ENCODE results near the gene KLK6. TPM values are rescaled to one million over a fixed set of nuclear protein-coding genes. Genes with fewer than 3 reads are reported as not detected.

The KLK6 gene
- total RNA-seq, 3 donors from 2014 or later = 0.98 to 14.8 TPM; not detected in 1

- peaks cover 0 to 6% of the 10 kb centered on the region in 2 donors for H3K27me3 ChIP-seq
- DNase-seq (ENCODE audit: low spot score in 2 of 2) = no peak
- no peaks in the 10 kb centered on the region for H3K4me1 ChIP-seq
- TF ChIP-seq CTCF (IDR thresholded peaks at IDR 0.05) (no peak), POLR2AphosphoS5 (IDR thresholded peaks at IDR 0.05) (no peak), POLR2A (IDR thresholded peaks at IDR 0.05) (no peak)
- no peaks in the 10 kb centered on the region for H3K9me3 ChIP-seq
- no peaks in the 10 kb centered on the region for H3K36me3 ChIP-seq
- H3K4me3 ChIP-seq = no peak overlapping the region
- no peak overlapping the region for H3K27ac ChIP-seq
- intact Hi-C loops (cut with DNase I; ENCODE audit: low total_unique reads) = no loop called here
Observed at GRCh38 chr19:51007488-51007887, 38.1 kb upstream of the KLK6 start.

GRCh38 chr19:51006406-51006805 lies 37.0 kb upstream of the KLK6 start:
- H3K4me1 ChIP-seq = peaks cover 0 to 3% of the 10 kb centered on the region in 2 donors

GRCh38 chr19:51005248-51005647 lies 35.9 kb upstream of the KLK6 start:
- Histone ChIP-seq H3K4me3 (no peak overlapping the region), H3K4me1 (peaks cover 0 to 3% of the 10 kb centered on the region in 2 donors), H3K36me3 (no peaks in the 10 kb centered on the region), H3K27me3 (peaks cover 0 to 12% of the 10 kb centered on the region in 2 donors), H3K27ac (no peak overlapping the region), H3K9me3 (no peaks in the 10 kb centered on the region)
- intact Hi-C loops (cut with DNase I; ENCODE audit: low total_unique reads) = no loop called here
- DNase-seq (ENCODE audit: low spot score in 2 of 2) = no peak
- TF ChIP-seq CTCF (IDR thresholded peaks at IDR 0.05) = no peak
- no peak for TF ChIP-seq POLR2AphosphoS5 (IDR thresholded peaks at IDR 0.05)
- no peak for TF ChIP-seq POLR2A (IDR thresholded peaks at IDR 0.05)

More at GRCh38 chr19:51006406-51006805, 37.0 kb upstream of the KLK6 start:
- intact Hi-C loops (cut with DNase I; ENCODE audit: low total_unique reads) = no loop called here
- DNase-seq (ENCODE audit: low spot score in 2 of 2) = no peak
- H3K27me3 ChIP-seq = peaks cover 0 to 12% of the 10 kb centered on the region in 2 donors
- H3K4me3 ChIP-seq = no peak overlapping the region
- H3K9me3 ChIP-seq = no peaks in the 10 kb centered on the region
- TF ChIP-seq POLR2AphosphoS5 (IDR thresholded peaks at IDR 0.05) = no peak
- TF ChIP-seq CTCF (IDR thresholded peaks at IDR 0.05) = no peak
- TF ChIP-seq POLR2A (IDR thresholded peaks at IDR 0.05) = no peak
- H3K36me3 ChIP-seq = no peaks in the 10 kb centered on the region
- no peak overlapping the region for H3K27ac ChIP-seq

GRCh38 chr19:51003316-51003715 lies 33.9 kb upstream of the KLK6 start:
- no peak overlapping the region for H3K4me3 ChIP-seq
- TF ChIP-seq POLR2AphosphoS5 (IDR thresholded peaks at IDR 0.05) = no peak
- no peak for TF ChIP-seq CTCF (IDR thresholded peaks at IDR 0.05)
- TF ChIP-seq POLR2A (IDR thresholded peaks at IDR 0.05) = no peak
- H3K4me1 ChIP-seq = peaks cover 0 to 3% of the 10 kb centered on the region in 2 donors
- H3K9me3 ChIP-seq = no peaks in the 10 kb centered on the region
- no peaks in the 10 kb centered on the region for H3K36me3 ChIP-seq
- intact Hi-C loops (cut with DNase I; ENCODE audit: low total_unique reads) = no loop called here
- peaks cover 0 to 12% of the 10 kb centered on the region in 2 donors for H3K27me3 ChIP-seq
- peak overlapping the region in 1 of 2 donors; percentile 87 for H3K27ac ChIP-seq
- DNase-seq (ENCODE audit: low spot score in 2 of 2) = no peak

- intact Hi-C loops (cut with DNase I; ENCODE audit: low total_unique reads) = no loop called here
- DNase-seq (ENCODE audit: low spot score in 2 of 2) = peak in 1 of 2 donors; percentile 92
- H3K27me3 ChIP-seq = peaks cover 0 to 12% of the 10 kb centered on the region in 2 donors
- no peaks in the 10 kb centered on the region for H3K36me3 ChIP-seq
- H3K27ac ChIP-seq = peak overlapping the region; percentile 71 to 87
- no peaks in the 10 kb centered on the region for H3K9me3 ChIP-seq
- H3K4me1 ChIP-seq = peaks cover 0 to 3% of the 10 kb centered on the region in 2 donors
- TF ChIP-seq POLR2A (IDR thresholded peaks at IDR 0.05) (no peak), POLR2AphosphoS5 (IDR thresholded peaks at IDR 0.05) (peak in 1 of 3 donors; percentile 77)
- peak overlapping the region in 2 of 3 donors; percentile 52 to 63 for H3K4me3 ChIP-seq
Observed at GRCh38 chr19:51002542-51003311, 33.3 kb upstream of the KLK6 start.
